ENCODE results near the gene KNTC1. TPM values are rescaled to one million over a fixed set of nuclear protein-coding genes. Genes with fewer than 3 reads are reported as not detected.
"Not testable (repeated sequence)": the region's sequence is repeated elsewhere in the genome, so short reads cannot be mapped to it uniquely, and the experiment has no call there.

The KNTC1 gene
- total RNA-seq, 1 experiment from 2014 or later = 110 TPM

DNA sequence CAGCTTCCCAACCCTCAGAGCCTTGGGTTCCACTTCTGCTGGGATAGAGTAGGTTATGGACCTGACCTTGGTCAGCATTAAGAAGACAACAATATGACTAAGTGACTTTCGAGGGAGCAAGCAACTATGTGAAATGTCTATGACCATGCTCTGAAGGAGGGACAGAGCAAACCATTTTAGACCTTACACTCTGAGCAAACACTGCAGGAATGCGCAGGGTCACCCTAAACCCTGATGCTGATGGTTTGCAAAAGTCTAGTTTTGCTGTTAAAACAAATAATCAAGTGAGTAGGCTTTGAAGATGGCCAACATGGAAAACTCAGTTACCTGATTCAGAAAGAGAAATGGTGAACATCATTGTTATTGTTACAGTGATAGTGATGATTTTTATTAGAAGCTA is 35.1 kb upstream of the KNTC1 start:
- intact Hi-C loops (cut with micrococcal nuclease; ENCODE audit: unreplicated experiment) = no loop called here
- BruUV-seq (replicated peaks) = no TSS peak
- TF ChIP-seq, protein P1, sequence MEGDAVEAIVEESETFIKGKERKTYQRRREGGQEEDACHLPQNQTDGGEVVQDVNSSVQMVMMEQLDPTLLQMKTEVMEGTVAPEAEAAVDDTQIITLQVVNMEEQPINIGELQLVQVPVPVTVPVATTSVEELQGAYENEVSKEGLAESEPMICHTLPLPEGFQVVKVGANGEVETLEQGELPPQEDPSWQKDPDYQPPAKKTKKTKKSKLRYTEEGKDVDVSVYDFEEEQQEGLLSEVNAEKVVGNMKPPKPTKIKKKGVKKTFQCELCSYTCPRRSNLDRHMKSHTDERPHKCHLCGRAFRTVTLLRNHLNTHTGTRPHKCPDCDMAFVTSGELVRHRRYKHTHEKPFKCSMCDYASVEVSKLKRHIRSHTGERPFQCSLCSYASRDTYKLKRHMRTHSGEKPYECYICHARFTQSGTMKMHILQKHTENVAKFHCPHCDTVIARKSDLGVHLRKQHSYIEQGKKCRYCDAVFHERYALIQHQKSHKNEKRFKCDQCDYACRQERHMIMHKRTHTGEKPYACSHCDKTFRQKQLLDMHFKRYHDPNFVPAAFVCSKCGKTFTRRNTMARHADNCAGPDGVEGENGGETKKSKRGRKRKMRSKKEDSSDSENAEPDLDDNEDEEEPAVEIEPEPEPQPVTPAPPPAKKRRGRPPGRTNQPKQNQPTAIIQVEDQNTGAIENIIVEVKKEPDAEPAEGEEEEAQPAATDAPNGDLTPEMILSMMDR (IDR thresholded peaks at IDR 0.05; ENCODE audit: unreplicated experiment) = no peak
- H3K36me3 Mint-ChIP-seq (ENCODE audit: insufficient read depth, unreplicated experiment) = peaks cover 60% of the 10 kb centered on the region
- no peak overlapping the region for H3K27ac Mint-ChIP-seq (ENCODE audit: unreplicated experiment)
- CTCF ChIA-PET = interaction anchor here (2.7 kb wide), 1 partner anchor 92 kb away, joined by 6 read pairs; no protein-coding TSS in a partner anchor
- H3K9me3 Mint-ChIP-seq (ENCODE audit: low read depth, unreplicated experiment) = no peaks in the 10 kb centered on the region
- no peak for DNase-seq
- H3K4me1 Mint-ChIP-seq (ENCODE audit: low read depth, unreplicated experiment) = no peaks in the 10 kb centered on the region
- H3K4me3 Mint-ChIP-seq (ENCODE audit: low read depth, unreplicated experiment) = no peak overlapping the region
- no peaks in the 10 kb centered on the region for H3K27me3 Mint-ChIP-seq (ENCODE audit: unreplicated experiment)

DNA sequence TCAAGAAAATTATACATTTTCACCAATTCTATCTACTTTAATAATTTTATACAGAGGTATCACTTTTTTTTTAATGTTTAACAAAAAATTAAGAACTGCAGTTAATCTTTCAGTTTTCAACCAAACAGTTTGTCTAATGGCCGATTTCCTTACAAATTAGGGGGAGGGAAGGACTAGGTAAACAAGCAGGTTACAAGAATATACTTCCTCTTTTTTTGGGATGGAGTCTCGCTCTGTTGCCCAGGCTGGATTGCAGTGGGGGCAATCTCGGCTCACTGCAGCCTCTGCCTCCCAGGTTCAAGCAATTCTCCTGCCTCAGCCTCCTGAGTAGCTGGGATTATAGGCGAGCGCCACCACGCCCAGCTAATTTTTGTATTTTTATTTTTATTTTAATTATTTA is 33.8 kb upstream of the KNTC1 start:
- DNase-seq; intact Hi-C loops (cut with micrococcal nuclease; ENCODE audit: unreplicated experiment); H3K27me3 Mint-ChIP-seq (ENCODE audit: unreplicated experiment); BruUV-seq (replicated peaks); H3K27ac Mint-ChIP-seq (ENCODE audit: unreplicated experiment); H3K9me3 Mint-ChIP-seq (ENCODE audit: low read depth, unreplicated experiment); H3K4me3 Mint-ChIP-seq (ENCODE audit: low read depth, unreplicated experiment); H3K4me1 Mint-ChIP-seq (ENCODE audit: low read depth, unreplicated experiment): not testable (repeated sequence)
- H3K36me3 Mint-ChIP-seq (ENCODE audit: insufficient read depth, unreplicated experiment) = peaks cover 55% of the 10 kb centered on the region
- CTCF ChIA-PET = interaction anchor here (2.7 kb wide), 1 partner anchor 94 kb away, joined by 6 read pairs; no protein-coding TSS in a partner anchor

DNA sequence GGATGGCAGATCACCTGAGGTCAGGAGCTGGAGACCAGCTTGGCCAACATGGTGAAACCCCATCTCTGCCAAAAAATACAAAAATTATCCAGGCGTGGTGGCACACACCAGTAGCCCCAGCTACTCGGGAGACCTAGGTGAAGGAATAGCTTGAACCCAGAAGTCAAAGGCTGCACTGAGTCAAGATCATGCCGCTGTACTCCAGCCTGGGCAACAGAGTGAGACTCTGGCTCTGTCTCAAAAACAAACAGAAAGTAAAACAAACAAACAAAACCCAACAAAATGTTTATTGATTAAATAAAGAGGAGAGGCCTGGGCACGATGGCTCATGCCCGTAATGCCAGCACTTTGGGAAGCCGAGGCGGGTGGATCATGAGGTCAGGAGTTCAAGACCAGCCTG is 31.8 kb upstream of the KNTC1 start:
- no peak overlapping the region for H3K27ac Mint-ChIP-seq (ENCODE audit: unreplicated experiment)
- BruUV-seq (replicated peaks) = no TSS peak

DNA sequence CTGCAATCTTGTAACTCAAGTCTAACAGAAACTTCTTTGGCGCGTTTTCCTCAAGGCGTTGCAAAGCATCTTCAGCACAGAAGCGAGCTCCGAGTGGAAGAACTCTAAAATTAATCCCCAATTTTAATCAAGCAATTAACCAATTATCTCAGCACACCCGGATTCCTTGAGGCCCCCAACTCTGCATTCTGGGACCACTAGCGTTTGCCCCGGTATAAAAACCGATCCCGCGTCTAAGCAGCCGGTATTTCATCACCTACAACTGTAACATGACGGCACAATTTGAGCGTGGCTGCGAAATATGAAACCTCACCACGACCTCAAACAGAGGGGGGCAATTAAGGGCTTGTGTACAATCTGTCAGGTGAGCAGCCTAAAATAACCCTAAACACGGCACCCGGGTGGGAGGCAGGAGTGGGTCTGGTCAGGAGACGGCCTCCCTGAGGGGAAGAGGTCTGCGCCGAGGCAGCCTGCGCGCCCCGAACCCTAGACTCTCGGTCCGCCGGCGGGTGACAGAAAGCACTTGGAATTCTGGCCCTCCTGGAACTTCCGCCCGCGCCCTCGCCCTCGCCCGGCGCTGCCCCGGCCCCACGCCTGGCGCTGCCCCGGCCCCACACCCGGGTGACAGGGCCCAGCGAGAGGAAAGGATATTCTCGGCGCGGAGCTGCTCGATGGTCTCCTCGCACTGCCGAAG is 26.9 kb upstream of the KNTC1 start:
- Mint-ChIP-seq H3K36me3 (ENCODE audit: insufficient read depth, unreplicated experiment) (peaks cover 68% of the 10 kb centered on the region), H3K27ac (ENCODE audit: unreplicated experiment) (peak overlapping the region; percentile 69)

More for the DNA sequence above, 31.8 kb upstream of the KNTC1 start:
- no peak for DNase-seq
- intact Hi-C loops (cut with micrococcal nuclease; ENCODE audit: unreplicated experiment) = no loop called here
- CTCF ChIA-PET = no interaction called here
- peaks cover 55% of the 10 kb centered on the region for H3K36me3 Mint-ChIP-seq (ENCODE audit: insufficient read depth, unreplicated experiment)
- no peak overlapping the region for H3K4me3 Mint-ChIP-seq (ENCODE audit: low read depth, unreplicated experiment)
- no peaks in the 10 kb centered on the region for H3K27me3 Mint-ChIP-seq (ENCODE audit: unreplicated experiment)
- TF ChIP-seq, protein P1 (IDR thresholded peaks at IDR 0.05; ENCODE audit: unreplicated experiment) = no peak
- no peaks in the 10 kb centered on the region for H3K4me1 Mint-ChIP-seq (ENCODE audit: low read depth, unreplicated experiment)
- no peaks in the 10 kb centered on the region for H3K9me3 Mint-ChIP-seq (ENCODE audit: low read depth, unreplicated experiment)

More for the DNA sequence above, 26.9 kb upstream of the KNTC1 start:
- CTCF ChIA-PET = interaction anchor here (0.5 to 2.3 kb wide), 8 partner anchors 28 to 795 kb away, joined by 3 to 13 read pairs (median 4); partner anchors contain the start of gene B3GNT4
- TF ChIP-seq, protein P1 (IDR thresholded peaks at IDR 0.05; ENCODE audit: unreplicated experiment) = no peak
- H3K4me1 Mint-ChIP-seq (ENCODE audit: low read depth, unreplicated experiment) = peaks cover 16% of the 10 kb centered on the region
- H3K9me3 Mint-ChIP-seq (ENCODE audit: low read depth, unreplicated experiment) = no peaks in the 10 kb centered on the region
- DNase-seq = peak; percentile 61
- intact Hi-C loops (cut with micrococcal nuclease; ENCODE audit: unreplicated experiment) = no loop called here
- H3K4me3 Mint-ChIP-seq (ENCODE audit: low read depth, unreplicated experiment) = peak overlapping the region; percentile 94
- BruUV-seq (replicated peaks) = TSS peak; percentile 35
- no peaks in the 10 kb centered on the region for H3K27me3 Mint-ChIP-seq (ENCODE audit: unreplicated experiment)
